HEK293 (cell line): ENCODE data around the gene STK39.

Source experiments
- CTCF ChIA-PET: fragments of 350-600 bp; formaldehyde crosslinking; extraction: SDS; loops from one replicate; lab custom pipeline; 2021; ENCODE audit warnings: antibody characterized with exemption; lab: Yijun Ruan, JAX
- POLR2A ChIA-PET: fragments of 300-600 bp; formaldehyde crosslinking; extraction: SDS; loops from one replicate; lab custom pipeline; 2020; ENCODE audit warnings: antibody characterized with exemption, inconsistent platforms; lab: Yijun Ruan, JAX
- H3K27ac ChIP-seq: fragments of 200-500 bp; sonication (Bioruptor generic); 2 replicates; pipeline ENCODE4 v1.5.1; 2014; ENCODE audit warnings: low read depth, low read length, control low read depth, inconsistent platforms; ENCODE audit errors: extremely low read depth
- H3K36me3 ChIP-seq, 2 experiments: fragments of 200-500 bp in 1 of 2; sonication (Bioruptor generic) in 1 of 2; 1 replicate in 1 of 2; 2 replicates in 1 of 2; pipeline ENCODE4 v1.5.1; 2014 to 2017; ENCODE audit warnings: inconsistent platforms in 2 of 2, low read length in 2 of 2; ENCODE audit not compliant: control insufficient read depth in 2 of 2, insufficient read depth in 1 of 2
- H3K4me1 ChIP-seq: fragments of 200-500 bp; sonication (Bioruptor generic); 2 replicates; pipeline ENCODE4 v1.5.1; 2014; ENCODE audit warnings: mild to moderate bottlenecking, low read length, inconsistent platforms; ENCODE audit not compliant: control insufficient read depth, insufficient read depth
- H3K4me3 ChIP-seq: 2 replicates; pipeline ENCODE4 v1.5.1; 2011; ENCODE audit warnings: low read depth, mild to moderate bottlenecking, control low read depth, low read length, moderate library complexity
- H3K9me3 ChIP-seq: fragments of 200-500 bp; sonication (Bioruptor generic); 2 replicates; pipeline ENCODE4 v1.5.1; 2014; ENCODE audit warnings: low read depth, low read length, inconsistent platforms; ENCODE audit not compliant: control insufficient read depth, insufficient read depth
- GLI4 ChIP-seq: fragments of 450-650 bp; formaldehyde crosslinking; IDR thresholded peaks from 2 replicates; pipeline ENCODE4 v1.5.1; 2016; ENCODE audit warnings: missing biosample characterization, missing genetic modification characterization
- KLF7 ChIP-seq: fragments of 450-650 bp; formaldehyde crosslinking; IDR thresholded peaks from 2 replicates; pipeline ENCODE4 v1.5.1; 2016; ENCODE audit warnings: missing biosample characterization, missing genetic modification characterization, borderline replicate concordance
- SP2 ChIP-seq: fragments of 450-650 bp; formaldehyde crosslinking; IDR thresholded peaks from 2 replicates; pipeline ENCODE4 v1.5.1; 2016; ENCODE audit warnings: missing biosample characterization, missing genetic modification characterization
- ZBTB17 ChIP-seq: fragments of 450-650 bp; formaldehyde crosslinking; IDR thresholded peaks from 2 replicates; pipeline ENCODE4 v1.5.1; 2016; ENCODE audit warnings: missing biosample characterization, missing genetic modification characterization
- ZBTB21 ChIP-seq: fragments of 450-650 bp; formaldehyde crosslinking; IDR thresholded peaks from 2 replicates; pipeline ENCODE4 v1.5.1; 2017; ENCODE audit warnings: missing biosample characterization, missing genetic modification characterization
- ZFP37 ChIP-seq: fragments of 450-650 bp; formaldehyde crosslinking; IDR thresholded peaks from 2 replicates; pipeline ENCODE4 v1.5.1; 2016; ENCODE audit warnings: missing biosample characterization, missing genetic modification characterization
- ZNF132 ChIP-seq: fragments of 450-650 bp; formaldehyde crosslinking; IDR thresholded peaks from 2 replicates; pipeline ENCODE4 v1.5.1; 2017; ENCODE audit warnings: missing biosample characterization, missing genetic modification characterization, borderline replicate concordance
- ZNF214 ChIP-seq: fragments of 450-650 bp; formaldehyde crosslinking; IDR thresholded peaks from 2 replicates; pipeline ENCODE4 v1.5.1; 2017; ENCODE audit warnings: missing biosample characterization, mild to moderate bottlenecking, missing genetic modification characterization, borderline replicate concordance
- ZNF221 ChIP-seq: fragments of 450-650 bp; formaldehyde crosslinking; IDR thresholded peaks from 2 replicates; pipeline ENCODE4 v1.5.1; 2017; ENCODE audit warnings: missing biosample characterization, missing genetic modification characterization, borderline replicate concordance
- ZNF350 ChIP-seq: fragments of 450-650 bp; formaldehyde crosslinking; IDR thresholded peaks from 2 replicates; pipeline ENCODE4 v1.5.0; 2017; ENCODE audit warnings: missing biosample characterization, mild to moderate bottlenecking, missing genetic modification characterization
- ZNF391 ChIP-seq: fragments of 450-650 bp; formaldehyde crosslinking; IDR thresholded peaks from 2 replicates; pipeline ENCODE4 v1.5.1; 2016; ENCODE audit warnings: low read depth, missing biosample characterization, missing genetic modification characterization, borderline replicate concordance
- ZNF394 ChIP-seq: fragments of 450-650 bp; formaldehyde crosslinking; IDR thresholded peaks from 2 replicates; pipeline ENCODE4 v1.5.1; 2016; ENCODE audit warnings: missing biosample characterization, missing genetic modification characterization, mild to moderate bottlenecking, moderate library complexity, borderline replicate concordance
- ZNF48 ChIP-seq: fragments of 450-650 bp; formaldehyde crosslinking; IDR thresholded peaks from 2 replicates; pipeline ENCODE4 v1.5.1; 2016; ENCODE audit warnings: missing biosample characterization, missing genetic modification characterization
- ZNF514 ChIP-seq: fragments of 450-650 bp; formaldehyde crosslinking; IDR thresholded peaks from 2 replicates; pipeline ENCODE4 v1.5.1; 2016; ENCODE audit warnings: missing biosample characterization, missing genetic modification characterization
- ZNF558 ChIP-seq: fragments of 450-650 bp; formaldehyde crosslinking; IDR thresholded peaks from 2 replicates; pipeline ENCODE4 v1.5.1; 2016; ENCODE audit warnings: missing biosample characterization, missing genetic modification characterization
- ZNF561 ChIP-seq: fragments of 450-650 bp; IDR thresholded peaks from 2 replicates; pipeline ENCODE4 v1.5.1; 2018; ENCODE audit warnings: missing biosample characterization, missing genetic modification characterization, borderline replicate concordance
- ZNF571 ChIP-seq: fragments of 450-650 bp; formaldehyde crosslinking; IDR thresholded peaks from 2 replicates; pipeline ENCODE4 v1.5.0; 2017; ENCODE audit warnings: missing biosample characterization, missing genetic modification characterization
- ZNF670 ChIP-seq: fragments of 450-650 bp; formaldehyde crosslinking; IDR thresholded peaks from 2 replicates; pipeline ENCODE4 v1.5.1; 2016; ENCODE audit warnings: missing biosample characterization, missing genetic modification characterization, low read depth
- ZNF707 ChIP-seq: fragments of 450-650 bp; formaldehyde crosslinking; IDR thresholded peaks from 2 replicates; pipeline ENCODE4 v1.5.1; 2016; ENCODE audit warnings: missing biosample characterization, missing genetic modification characterization
- TF ChIP-seq, protein P1 (sequence below): fragments of 450-650 bp; formaldehyde crosslinking; IDR thresholded peaks from 2 replicates; pipeline ENCODE4 v1.5.1; 2016; ENCODE audit warnings: missing biosample characterization, missing genetic modification characterization
- TF ChIP-seq, protein P2 (sequence below): fragments of 450-650 bp; formaldehyde crosslinking; IDR thresholded peaks from 2 replicates; pipeline ENCODE4 v1.5.1; 2016; ENCODE audit warnings: missing biosample characterization, missing genetic modification characterization
- TF ChIP-seq, protein P3 (sequence below): fragments of 450-650 bp; formaldehyde crosslinking; IDR thresholded peaks from 2 replicates; pipeline ENCODE4 v1.5.0; 2017; ENCODE audit warnings: missing biosample characterization, missing genetic modification characterization, borderline replicate concordance
- TF ChIP-seq, protein P4 (sequence below): fragments of 450-650 bp; formaldehyde crosslinking; IDR thresholded peaks from 2 replicates; pipeline ENCODE4 v1.5.1; 2016; ENCODE audit warnings: missing biosample characterization, missing genetic modification characterization

Gene STK39

DNA sequence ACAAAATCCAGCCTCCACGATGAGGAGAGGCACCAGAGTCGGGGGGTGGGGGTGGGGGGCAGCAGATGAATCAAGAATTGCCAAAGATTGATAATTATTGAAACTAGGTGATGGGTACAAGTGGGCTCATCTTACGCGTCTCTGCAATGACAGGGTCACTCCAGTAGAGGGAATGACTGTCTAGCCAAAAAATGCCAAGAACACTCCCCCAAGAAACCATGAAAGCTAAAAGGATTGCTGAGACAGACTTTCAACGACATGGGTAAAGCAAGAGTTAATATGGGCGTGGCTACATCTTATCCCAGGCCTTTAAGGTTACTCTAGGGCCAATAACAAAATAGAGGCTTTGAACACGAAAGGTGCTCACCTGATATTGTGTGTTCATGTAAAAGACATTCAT lies 86.5 kb downstream of the STK39 start (continued):
- TF ChIP-seq ZNF514 (tag by site-specific recombination): no peak
- TF ChIP-seq, all 188 proteins: peak for 0

DNA sequence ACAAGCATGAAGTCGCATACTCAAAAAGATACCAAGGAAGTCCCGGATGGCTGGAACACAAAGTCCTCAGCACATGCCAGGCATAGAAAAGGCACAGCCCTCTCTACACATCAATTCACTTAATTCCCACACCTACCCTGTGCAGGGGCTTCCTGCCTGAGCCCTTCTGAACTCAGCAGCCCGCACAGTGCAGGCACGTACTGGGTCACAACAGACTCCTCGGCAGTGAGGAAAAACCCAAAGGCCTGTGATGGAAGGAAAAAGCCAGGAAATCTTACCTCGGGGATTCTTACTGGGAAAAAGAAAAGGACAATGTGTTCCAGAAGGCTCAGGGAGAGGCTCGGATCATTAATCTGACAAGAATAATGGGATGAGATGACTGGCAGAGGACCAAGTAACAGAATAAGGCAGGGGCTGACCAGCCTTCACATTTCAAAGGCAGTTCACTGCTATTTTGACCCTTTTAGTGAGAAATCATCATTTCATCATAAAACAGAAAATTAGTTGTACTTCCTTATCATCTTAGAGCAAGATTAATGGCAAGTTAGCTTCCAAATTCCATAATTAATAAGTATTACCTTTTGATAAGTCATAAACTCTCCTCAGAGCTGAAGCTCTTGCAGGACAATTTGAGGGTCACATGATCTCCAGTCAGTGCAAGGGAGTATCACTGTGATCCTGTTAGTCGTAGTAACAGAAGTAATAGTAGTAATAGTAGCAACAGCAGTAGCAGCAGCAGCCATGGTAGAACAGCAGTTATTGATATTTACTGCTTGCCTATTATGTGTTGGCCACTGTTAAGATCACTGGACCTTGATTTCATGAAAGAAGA lies 87.4 kb downstream of the STK39 start:
- POLR2A ChIA-PET: no interaction called here
- H3K9me3 ChIP-seq: no peaks in the 10 kb centered on the region
- CTCF ChIA-PET: interaction anchor here (0.7 to 1.6 kb wide), 4 partner anchors 10 to 526 kb away, joined by 3 to 7 read pairs (median 6); no protein-coding TSS in a partner anchor
- 0 out of 2 replicates have a peak, but pooled peaks cover 2% of the 10 kb centered on the region for H3K4me1 ChIP-seq
- H3K4me3 ChIP-seq: no peak overlapping the region
- no peak overlapping the region for H3K27ac ChIP-seq
- H3K36me3 ChIP-seq: peaks cover 0 to 21% of the 10 kb centered on the region in 2 experiments; a peak in 1 of 3 replicates
- TF ChIP-seq ZNF221 (no peak), SP2 (tag by site-specific recombination) (no peak), ZNF214 (tag by site-specific recombination) (no peak), ZNF394 (tag by site-specific recombination) (no peak), KLF7 (no peak), ZBTB21 (no peak), ZFP37 (tag by site-specific recombination) (no peak), ZNF514 (tag by site-specific recombination) (no peak), ZNF132 (tag by site-specific recombination) (no peak), GLI4 (tag by site-specific recombination) (no peak)

DNA sequence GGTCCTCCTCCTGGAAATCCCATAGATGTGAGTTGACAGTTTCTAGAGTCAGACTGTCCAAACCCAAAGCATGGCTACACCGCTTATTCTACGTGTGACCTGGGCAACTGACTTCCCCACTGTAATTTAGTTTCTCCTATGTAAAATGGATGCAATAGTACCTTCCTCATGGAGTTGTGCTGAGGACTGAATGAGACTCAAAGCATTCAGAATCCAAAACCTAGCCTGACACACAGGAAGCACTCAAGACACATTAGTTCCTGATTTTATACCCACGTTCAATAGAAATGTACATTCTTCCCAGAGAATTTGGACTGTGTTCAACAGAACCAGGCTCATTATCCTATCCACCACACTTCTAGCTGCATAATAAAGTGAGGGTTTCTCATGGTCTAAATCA lies 88.8 kb downstream of the STK39 start:
- Histone ChIP-seq H3K27ac (no peak overlapping the region), H3K4me3 (no peak overlapping the region), H3K36me3 (peaks cover 0 to 13% of the 10 kb centered on the region in 2 experiments; a peak in 1 of 3 replicates), H3K4me1 (0 out of 2 replicates have a peak, but pooled peaks cover 2% of the 10 kb centered on the region), H3K9me3 (no peaks in the 10 kb centered on the region)
- ChIA-PET POLR2A (no interaction called here), CTCF (no interaction called here)
- TF ChIP-seq, protein P1, sequence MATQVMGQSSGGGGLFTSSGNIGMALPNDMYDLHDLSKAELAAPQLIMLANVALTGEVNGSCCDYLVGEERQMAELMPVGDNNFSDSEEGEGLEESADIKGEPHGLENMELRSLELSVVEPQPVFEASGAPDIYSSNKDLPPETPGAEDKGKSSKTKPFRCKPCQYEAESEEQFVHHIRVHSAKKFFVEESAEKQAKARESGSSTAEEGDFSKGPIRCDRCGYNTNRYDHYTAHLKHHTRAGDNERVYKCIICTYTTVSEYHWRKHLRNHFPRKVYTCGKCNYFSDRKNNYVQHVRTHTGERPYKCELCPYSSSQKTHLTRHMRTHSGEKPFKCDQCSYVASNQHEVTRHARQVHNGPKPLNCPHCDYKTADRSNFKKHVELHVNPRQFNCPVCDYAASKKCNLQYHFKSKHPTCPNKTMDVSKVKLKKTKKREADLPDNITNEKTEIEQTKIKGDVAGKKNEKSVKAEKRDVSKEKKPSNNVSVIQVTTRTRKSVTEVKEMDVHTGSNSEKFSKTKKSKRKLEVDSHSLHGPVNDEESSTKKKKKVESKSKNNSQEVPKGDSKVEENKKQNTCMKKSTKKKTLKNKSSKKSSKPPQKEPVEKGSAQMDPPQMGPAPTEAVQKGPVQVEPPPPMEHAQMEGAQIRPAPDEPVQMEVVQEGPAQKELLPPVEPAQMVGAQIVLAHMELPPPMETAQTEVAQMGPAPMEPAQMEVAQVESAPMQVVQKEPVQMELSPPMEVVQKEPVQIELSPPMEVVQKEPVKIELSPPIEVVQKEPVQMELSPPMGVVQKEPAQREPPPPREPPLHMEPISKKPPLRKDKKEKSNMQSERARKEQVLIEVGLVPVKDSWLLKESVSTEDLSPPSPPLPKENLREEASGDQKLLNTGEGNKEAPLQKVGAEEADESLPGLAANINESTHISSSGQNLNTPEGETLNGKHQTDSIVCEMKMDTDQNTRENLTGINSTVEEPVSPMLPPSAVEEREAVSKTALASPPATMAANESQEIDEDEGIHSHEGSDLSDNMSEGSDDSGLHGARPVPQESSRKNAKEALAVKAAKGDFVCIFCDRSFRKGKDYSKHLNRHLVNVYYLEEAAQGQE (tag by site-specific recombination): no peak
- TF ChIP-seq ZNF561 (tag by site-specific recombination) (no peak), ZNF670 (tag by site-specific recombination) (no peak), ZBTB17 (tag by site-specific recombination) (no peak), ZNF558 (no peak), ZNF391 (tag by site-specific recombination) (no peak), ZNF350 (tag by site-specific recombination) (no peak), ZNF707 (tag by site-specific recombination) (no peak), ZNF571 (tag by site-specific recombination) (no peak), ZNF48 (tag by site-specific recombination) (no peak)
- TF ChIP-seq, protein P2, sequence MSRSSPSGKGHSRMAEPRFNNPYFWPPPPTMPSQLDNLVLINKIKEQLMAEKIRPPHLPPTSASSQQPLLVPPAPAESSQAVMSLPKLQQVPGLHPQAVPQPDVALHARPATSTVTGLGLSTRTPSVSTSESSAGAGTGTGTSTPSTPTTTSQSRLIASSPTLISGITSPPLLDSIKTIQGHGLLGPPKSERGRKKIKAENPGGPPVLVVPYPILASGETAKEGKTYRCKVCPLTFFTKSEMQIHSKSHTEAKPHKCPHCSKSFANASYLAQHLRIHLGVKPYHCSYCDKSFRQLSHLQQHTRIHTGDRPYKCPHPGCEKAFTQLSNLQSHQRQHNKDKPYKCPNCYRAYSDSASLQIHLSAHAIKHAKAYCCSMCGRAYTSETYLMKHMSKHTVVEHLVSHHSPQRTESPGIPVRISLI (tag by site-specific recombination): no peak
- TF ChIP-seq, protein P3, sequence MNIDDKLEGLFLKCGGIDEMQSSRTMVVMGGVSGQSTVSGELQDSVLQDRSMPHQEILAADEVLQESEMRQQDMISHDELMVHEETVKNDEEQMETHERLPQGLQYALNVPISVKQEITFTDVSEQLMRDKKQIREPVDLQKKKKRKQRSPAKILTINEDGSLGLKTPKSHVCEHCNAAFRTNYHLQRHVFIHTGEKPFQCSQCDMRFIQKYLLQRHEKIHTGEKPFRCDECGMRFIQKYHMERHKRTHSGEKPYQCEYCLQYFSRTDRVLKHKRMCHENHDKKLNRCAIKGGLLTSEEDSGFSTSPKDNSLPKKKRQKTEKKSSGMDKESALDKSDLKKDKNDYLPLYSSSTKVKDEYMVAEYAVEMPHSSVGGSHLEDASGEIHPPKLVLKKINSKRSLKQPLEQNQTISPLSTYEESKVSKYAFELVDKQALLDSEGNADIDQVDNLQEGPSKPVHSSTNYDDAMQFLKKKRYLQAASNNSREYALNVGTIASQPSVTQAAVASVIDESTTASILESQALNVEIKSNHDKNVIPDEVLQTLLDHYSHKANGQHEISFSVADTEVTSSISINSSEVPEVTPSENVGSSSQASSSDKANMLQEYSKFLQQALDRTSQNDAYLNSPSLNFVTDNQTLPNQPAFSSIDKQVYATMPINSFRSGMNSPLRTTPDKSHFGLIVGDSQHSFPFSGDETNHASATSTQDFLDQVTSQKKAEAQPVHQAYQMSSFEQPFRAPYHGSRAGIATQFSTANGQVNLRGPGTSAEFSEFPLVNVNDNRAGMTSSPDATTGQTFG (tag by site-specific recombination): no peak
- TF ChIP-seq, protein P4, sequence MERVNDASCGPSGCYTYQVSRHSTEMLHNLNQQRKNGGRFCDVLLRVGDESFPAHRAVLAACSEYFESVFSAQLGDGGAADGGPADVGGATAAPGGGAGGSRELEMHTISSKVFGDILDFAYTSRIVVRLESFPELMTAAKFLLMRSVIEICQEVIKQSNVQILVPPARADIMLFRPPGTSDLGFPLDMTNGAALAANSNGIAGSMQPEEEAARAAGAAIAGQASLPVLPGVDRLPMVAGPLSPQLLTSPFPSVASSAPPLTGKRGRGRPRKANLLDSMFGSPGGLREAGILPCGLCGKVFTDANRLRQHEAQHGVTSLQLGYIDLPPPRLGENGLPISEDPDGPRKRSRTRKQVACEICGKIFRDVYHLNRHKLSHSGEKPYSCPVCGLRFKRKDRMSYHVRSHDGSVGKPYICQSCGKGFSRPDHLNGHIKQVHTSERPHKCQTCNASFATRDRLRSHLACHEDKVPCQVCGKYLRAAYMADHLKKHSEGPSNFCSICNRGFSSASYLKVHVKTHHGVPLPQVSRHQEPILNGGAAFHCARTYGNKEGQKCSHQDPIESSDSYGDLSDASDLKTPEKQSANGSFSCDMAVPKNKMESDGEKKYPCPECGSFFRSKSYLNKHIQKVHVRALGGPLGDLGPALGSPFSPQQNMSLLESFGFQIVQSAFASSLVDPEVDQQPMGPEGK (tag by site-specific recombination): no peak
